GM12878 (cell line): Measurements from ENCODE around the gene LRRC2. TPM values are rescaled to one million over a fixed set of nuclear protein-coding genes. Genes with fewer than 3 reads are reported as not detected.

Experiments used
- ATAC-seq: fragments of 200-7000 bp; cut with Tn5 transposase; 3 replicates; pipeline ENCODE4 v1.9.1; 2020; ENCODE audit warnings: mild to moderate bottlenecking, moderate library complexity
- BruUV-seq: library from RNA; stranded (reverse); fragments of 400-500 nt; replicated peaks from 2 replicates; lab custom pipeline; 2021; lab: Mats Ljungman, UMichigan
- CTCF ChIA-PET: fragments of 300-600 bp; sonication (Branson Sonifier 250); formaldehyde crosslinking; extraction: SDS; loops from one replicate; lab custom pipeline; 2021; ENCODE audit warnings: inconsistent platforms; lab: Yijun Ruan, JAX
- POLR2A ChIA-PET: fragments of 350-600 bp; formaldehyde crosslinking; extraction: SDS; loops from one replicate; lab custom pipeline; 2021; ENCODE audit warnings: inconsistent platforms; lab: Charles Lee
- RAD21 ChIA-PET: fragments of 300-600 bp; sonication (Branson Sonifier 250); formaldehyde crosslinking; loops from one replicate; lab custom pipeline; 2023; ENCODE audit warnings: antibody characterized with exemption; ENCODE audit not compliant: unreplicated experiment; lab: Charles Lee
- SMC1A ChIA-PET: fragments of 300-600 bp; sonication (Branson Sonifier 250); formaldehyde crosslinking; loops from one replicate; lab custom pipeline; 2023; ENCODE audit not compliant: unreplicated experiment, uncharacterized antibody; lab: Charles Lee
- DNase-seq: peaks from one replicate; pipeline ENCODE4 v3.0.0-alpha.2; 2011; ENCODE audit warnings: low read depth, low spot score
- FAIRE-seq: peaks from 3 replicates; lab custom pipeline; 2011; peaks lifted over from hg19 to GRCh38; lab: Jason Lieb, UNC
- H2AFZ ChIP-seq: 2 replicates; pipeline ENCODE4 v1.6.0; 2011; ENCODE audit warnings: low read depth, low read length, control low read depth; ENCODE audit not compliant: control insufficient read depth
- H3K27ac ChIP-seq: 2 replicates; pipeline ENCODE4 v1.5.1; 2011; ENCODE audit warnings: control low read depth; ENCODE audit not compliant: control insufficient read depth, insufficient read depth
- H3K27me3 ChIP-seq, 2 experiments: replicated peaks in 1 of 2; 2 replicates each; pipeline versions ENCODE4 v1.6.0 to v1.6.1; 2011; ENCODE audit warnings: low read length in 1 of 2; ENCODE audit not compliant: control insufficient read depth in 2 of 2, insufficient read depth in 2 of 2
- H3K36me3 ChIP-seq, 2 experiments: 2 replicates each; pipeline ENCODE4 v1.5.1; 2011; ENCODE audit warnings: low read length in 1 of 2; ENCODE audit not compliant: control insufficient read depth in 2 of 2, insufficient read depth in 2 of 2
- H3K4me1 ChIP-seq: 2 replicates; pipeline ENCODE4 v1.6.1; 2011; ENCODE audit warnings: mild to moderate bottlenecking, low read length, moderate library complexity, mixed read lengths; ENCODE audit not compliant: control insufficient read depth, insufficient read depth
- H3K4me2 ChIP-seq: 2 replicates; pipeline ENCODE4 v1.6.0; 2011; ENCODE audit warnings: control low read depth; ENCODE audit not compliant: control insufficient read depth, insufficient read depth
- H3K4me3 ChIP-seq: fragments of 200-600 bp; sonication (generic); 2 replicates; pipeline ENCODE4 v1.5.1; 2016
- H3K79me2 ChIP-seq: 2 replicates; pipeline ENCODE4 v1.6.0; 2011; ENCODE audit warnings: low read length; ENCODE audit not compliant: control insufficient read depth, insufficient read depth
- H3K9ac ChIP-seq: 2 replicates; pipeline ENCODE4 v1.8.0; 2011; ENCODE audit warnings: low read length, control low read depth, mixed read lengths; ENCODE audit not compliant: control insufficient read depth, insufficient read depth
- H3K9me3 ChIP-seq: replicated peaks from 3 replicates; pipeline ENCODE4 v1.5.1; 2011; ENCODE audit warnings: mild to moderate bottlenecking, low read length; ENCODE audit not compliant: control insufficient read depth, insufficient read depth
- H4K20me1 ChIP-seq: 2 replicates; pipeline ENCODE4 v1.6.0; 2011; ENCODE audit not compliant: control insufficient read depth, insufficient read depth
- ATF2 ChIP-seq: IDR thresholded peaks from 2 replicates; pipeline ENCODE4 v1.6.1; 2012; ENCODE audit warnings: low read length, inconsistent platforms
- BACH1 ChIP-seq: fragments of 450-650 bp; IDR thresholded peaks from 2 replicates; pipeline ENCODE4 v1.6.1; 2017; ENCODE audit warnings: mild to moderate bottlenecking, borderline replicate concordance
- CBX5 ChIP-seq: sonication (generic); IDR thresholded peaks from 2 replicates; pipeline ENCODE4 v1.6.1; 2016; ENCODE audit warnings: low read depth, moderate library complexity, mild to moderate bottlenecking, inconsistent platforms
- DPF2 ChIP-seq: fragments of 450-650 bp; IDR thresholded peaks from 2 replicates; pipeline ENCODE4 v1.6.1; 2017; ENCODE audit warnings: mild to moderate bottlenecking
- EED ChIP-seq: sonication (generic); IDR thresholded peaks from 2 replicates; pipeline ENCODE4 v1.6.1; 2016; ENCODE audit warnings: antibody characterized with exemption, low read depth
- HDAC2 ChIP-seq: fragments of 200-600 bp; sonication (generic); IDR thresholded peaks from 2 replicates; pipeline ENCODE4 v1.6.1; 2017
- NFYB ChIP-seq: IDR thresholded peaks from 2 replicates; pipeline ENCODE4 v1.6.1; 2011; ENCODE audit warnings: low read depth, mild to moderate bottlenecking, low read length, improper control_type of control experiment, moderate library complexity; ENCODE audit not compliant: insufficient read depth
- NR2C2 ChIP-seq: IDR thresholded peaks from 2 replicates; pipeline ENCODE4 v1.6.1; 2011; ENCODE audit warnings: borderline replicate concordance, low read depth; ENCODE audit not compliant: control insufficient read depth, insufficient read length
- PAX8 ChIP-seq: fragments of 450-650 bp; IDR thresholded peaks from 2 replicates; pipeline ENCODE4 v1.6.1; 2017; ENCODE audit warnings: mild to moderate bottlenecking, moderate library complexity
- POLR2AphosphoS2 ChIP-seq: IDR thresholded peaks from 2 replicates; pipeline ENCODE4 v1.6.1; 2011; ENCODE audit warnings: low read depth, mild to moderate bottlenecking, low read length, improper control_type of control experiment, moderate library complexity
- SIN3A ChIP-seq: IDR thresholded peaks from 2 replicates; pipeline ENCODE4 v1.6.1; 2012; ENCODE audit warnings: low read depth, low read length, improper control_type of control experiment
- TBL1XR1 ChIP-seq: IDR thresholded peaks from 2 replicates; pipeline ENCODE4 v1.6.1; 2012; ENCODE audit warnings: low read depth, low read length, improper control_type of control experiment
- TCF3 ChIP-seq: IDR thresholded peaks from 2 replicates; pipeline ENCODE4 v1.6.1; 2012; ENCODE audit warnings: low read depth, mild to moderate bottlenecking, low read length, borderline replicate concordance; ENCODE audit not compliant: insufficient read depth
- TCF7 ChIP-seq: IDR thresholded peaks from 2 replicates; pipeline ENCODE4 v1.6.1; 2014; ENCODE audit warnings: antibody characterized with exemption, borderline replicate concordance
- USF1 ChIP-seq: IDR thresholded peaks from 2 replicates; pipeline ENCODE4 v1.6.1; 2011; ENCODE audit warnings: borderline replicate concordance, low read depth, mild to moderate bottlenecking, moderate library complexity, mixed read lengths, low read length; ENCODE audit not compliant: insufficient read depth; ENCODE audit errors: extremely low read length
- YY1 ChIP-seq: IDR thresholded peaks from 2 replicates; pipeline ENCODE4 v1.6.1; 2011; ENCODE audit warnings: low read depth, mild to moderate bottlenecking, low read length
- ZNF207 ChIP-seq: fragments of 450-650 bp; IDR thresholded peaks from 2 replicates; pipeline ENCODE4 v1.6.1; 2014; ENCODE audit warnings: antibody characterized with exemption, mild to moderate bottlenecking, borderline replicate concordance
- in situ Hi-C: fragments of 300-500 bp; cut with MboI; formaldehyde crosslinking; loops from 9 replicates; pipeline ENCODE4 v1.14.3; 2018; ENCODE audit warnings: mixed read lengths
- intact Hi-C: fragments of 100-400 bp; cut with micrococcal nuclease; formaldehyde crosslinking; loops from one replicate; pipeline ENCODE4 v1.14.2; 2022; ENCODE audit not compliant: unreplicated experiment
- polyA plus RNA-seq, 11 experiments: library from polyadenylated mRNA; depleted of rRNA in 4 of 11; unstranded in 6 of 11; stranded (reverse) in 5 of 11; fragments of >200 nt; fragmentation: Nextera tagmentation in 4 of 11; fragmentation: Illumina TruSeq in 1 of 11; extraction: Ambion mirVana in 4 of 11; extraction: Trizol in 1 of 11; gene quantifications; 1 replicate in 1 of 11; 2 replicates in 10 of 11; pipeline versions ENCODE4 v1.2.1 to v1.2.3, GENCODE V29; 2011 to 2016; ENCODE audit warnings: inconsistent platforms in 2 of 11, missing spikeins in 2 of 11, low read depth in 1 of 11
- total RNA-seq, 4 experiments: library from RNA; depleted of rRNA in 3 of 4; stranded (reverse); fragments of >200 nt in 3 of 4; fragmentation: Illumina TruSeq in 1 of 4; extraction: Trizol in 1 of 4; gene quantifications; 2 replicates each; pipeline versions ENCODE4 v1.2.1 to v1.2.3, GENCODE V29; 2013 to 2021
- TF ChIP-seq, protein P1 (sequence below): IDR thresholded peaks from 2 replicates; pipeline ENCODE4 v1.6.1; 2011; ENCODE audit warnings: borderline replicate concordance, low read depth, mild to moderate bottlenecking, moderate library complexity, low read length; ENCODE audit not compliant: insufficient read depth, poor library complexity, severe bottlenecking
- TF ChIP-seq, protein P2 (sequence below): IDR thresholded peaks from 2 replicates; pipeline ENCODE4 v1.6.1; 2012; ENCODE audit warnings: low read depth, low read length, improper control_type of control experiment
- TF ChIP-seq, protein P3 (sequence below): fragments of 450-650 bp; IDR thresholded peaks from 2 replicates; pipeline ENCODE4 v1.6.1; 2018; ENCODE audit warnings: borderline replicate concordance, mild to moderate bottlenecking; ENCODE audit not compliant: partially characterized antibody

The LRRC2 gene
- total and polyA plus RNA-seq, 10 of the 15 experiments (the other 5 are each of a cell fraction or from before 2014, with no cell fraction given): not detected

GRCh38 chr3:46594723-46595122 lies 28.6 kb upstream of the LRRC2 start (continued):
- TF ChIP-seq ATF2: no peak
- no peak for TF ChIP-seq EED
- TF ChIP-seq BACH1: no peak
- TF ChIP-seq NFYB: no peak
- no peak for TF ChIP-seq YY1
- no peak for TF ChIP-seq CBX5
- no peak for TF ChIP-seq HDAC2
- TF ChIP-seq PAX8: no peak

DNA sequence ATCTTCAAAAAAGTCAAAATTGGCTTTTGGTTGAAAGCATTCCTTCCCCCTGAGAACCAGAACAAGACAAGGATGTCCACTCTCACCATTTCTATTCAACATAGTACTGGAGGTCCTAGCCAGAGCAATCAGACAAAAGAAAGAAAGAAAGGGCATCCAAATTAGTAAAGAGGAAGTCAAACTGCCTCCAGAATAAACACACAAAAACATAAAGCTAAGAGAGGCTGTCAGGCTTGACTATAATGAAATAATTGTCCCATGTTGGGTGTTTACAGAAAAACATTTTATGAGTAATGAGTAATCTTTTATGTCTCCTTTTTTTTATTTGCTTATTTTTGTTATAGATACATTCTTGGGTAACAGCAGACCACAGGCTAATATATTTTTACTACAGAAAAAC lies 27.9 kb upstream of the LRRC2 start:
- Histone ChIP-seq H3K27me3 (peaks cover 0 to 5% of the 10 kb centered on the region in 2 experiments; a peak in 1 of 4 replicates), H3K4me1 (no peaks in the 10 kb centered on the region), H3K36me3 (no peaks in the 10 kb centered on the region), H3K79me2 (no peaks in the 10 kb centered on the region), H3K9me3 (no peaks in the 10 kb centered on the region), H3K4me3 (no peak overlapping the region), H3K27ac (no peak overlapping the region), H4K20me1 (no peaks in the 10 kb centered on the region), H3K9ac (no peak overlapping the region), H3K4me2 (no peak overlapping the region), H2AFZ (no peak overlapping the region)
- intact Hi-C loops (no loop called here), in situ Hi-C loops (no loop called here)
- ChIA-PET POLR2A (no interaction called here), CTCF (interaction anchor here (1.4 kb wide), 1 partner anchor 36 kb away, joined by 3 read pairs; no protein-coding TSS in a partner anchor), SMC1A (no interaction called here), RAD21 (no interaction called here)
- no TSS peak for BruUV-seq
- ATAC-seq (no peak), DNase-seq (no peak), FAIRE-seq (no peak)
- TF ChIP-seq DPF2 (no peak), TBL1XR1 (no peak), ZNF207 (no peak), NR2C2 (no peak), USF1 (no peak), TCF7 (no peak), SIN3A (no peak), POLR2AphosphoS2 (no peak), TCF3 (no peak)
- TF ChIP-seq, protein P1, sequence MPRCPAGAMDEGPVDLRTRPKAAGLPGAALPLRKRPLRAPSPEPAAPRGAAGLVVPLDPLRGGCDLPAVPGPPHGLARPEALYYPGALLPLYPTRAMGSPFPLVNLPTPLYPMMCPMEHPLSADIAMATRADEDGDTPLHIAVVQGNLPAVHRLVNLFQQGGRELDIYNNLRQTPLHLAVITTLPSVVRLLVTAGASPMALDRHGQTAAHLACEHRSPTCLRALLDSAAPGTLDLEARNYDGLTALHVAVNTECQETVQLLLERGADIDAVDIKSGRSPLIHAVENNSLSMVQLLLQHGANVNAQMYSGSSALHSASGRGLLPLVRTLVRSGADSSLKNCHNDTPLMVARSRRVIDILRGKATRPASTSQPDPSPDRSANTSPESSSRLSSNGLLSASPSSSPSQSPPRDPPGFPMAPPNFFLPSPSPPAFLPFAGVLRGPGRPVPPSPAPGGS: no peak
- TF ChIP-seq, protein P2, sequence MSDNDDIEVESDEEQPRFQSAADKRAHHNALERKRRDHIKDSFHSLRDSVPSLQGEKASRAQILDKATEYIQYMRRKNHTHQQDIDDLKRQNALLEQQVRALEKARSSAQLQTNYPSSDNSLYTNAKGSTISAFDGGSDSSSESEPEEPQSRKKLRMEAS: no peak
- TF ChIP-seq, protein P3, sequence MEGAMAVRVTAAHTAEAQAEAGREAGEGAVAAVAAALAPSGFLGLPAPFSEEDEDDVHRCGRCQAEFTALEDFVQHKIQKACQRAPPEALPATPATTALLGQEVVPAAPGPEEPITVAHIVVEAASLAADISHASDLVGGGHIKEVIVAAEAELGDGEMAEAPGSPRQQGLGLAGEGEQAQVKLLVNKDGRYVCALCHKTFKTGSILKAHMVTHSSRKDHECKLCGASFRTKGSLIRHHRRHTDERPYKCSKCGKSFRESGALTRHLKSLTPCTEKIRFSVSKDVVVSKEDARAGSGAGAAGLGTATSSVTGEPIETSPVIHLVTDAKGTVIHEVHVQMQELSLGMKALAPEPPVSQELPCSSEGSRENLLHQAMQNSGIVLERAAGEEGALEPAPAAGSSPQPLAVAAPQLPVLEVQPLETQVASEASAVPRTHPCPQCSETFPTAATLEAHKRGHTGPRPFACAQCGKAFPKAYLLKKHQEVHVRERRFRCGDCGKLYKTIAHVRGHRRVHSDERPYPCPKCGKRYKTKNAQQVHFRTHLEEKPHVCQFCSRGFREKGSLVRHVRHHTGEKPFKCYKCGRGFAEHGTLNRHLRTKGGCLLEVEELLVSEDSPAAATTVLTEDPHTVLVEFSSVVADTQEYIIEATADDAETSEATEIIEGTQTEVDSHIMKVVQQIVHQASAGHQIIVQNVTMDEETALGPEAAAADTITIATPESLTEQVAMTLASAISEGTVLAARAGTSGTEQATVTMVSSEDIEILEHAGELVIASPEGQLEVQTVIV: no peak
